HG02571 (cell line): ENCODE measurements around the gene LRRN1.

Experiments
- ATAC-seq: cut with Tn5 transposase; IDR thresholded peaks from one replicate; pipeline ENCODE4 v1.9.1; 2021; ENCODE audit warnings: mild to moderate bottlenecking, moderate library complexity; ENCODE audit not compliant: unreplicated experiment

Gene LRRN1

GRCh38 chr3:3893590-3893989 is 94.4 kb downstream of the LRRN1 start:
- no peak for ATAC-seq
